WTC11 (cell line): Measurements from ENCODE around the gene CISTR. TPM values are rescaled to one million over a fixed set of nuclear protein-coding genes. Genes with fewer than 3 reads are reported as not detected.
A peak's percentile ranks its signal among the peaks of the same experiment; 100 is the strongest.

Source experiments
- ATAC-seq: fragments of 200-7000 bp; cut with Tn5 transposase; 2 replicates; pipeline ENCODE4 v1.10.0; 2021; ENCODE audit warnings: mild to moderate bottlenecking, moderate library complexity
- CTCF ChIA-PET: fragments of 300-600 bp; sonication (Branson Sonifier 250); formaldehyde crosslinking; loops from one replicate; lab custom pipeline; 2021; ENCODE audit warnings: antibody characterized with exemption; lab: Charles Lee
- POLR2A ChIA-PET: fragments of 350-600 bp; sonication (Branson Sonifier 250); formaldehyde crosslinking; loops from one replicate; lab custom pipeline; 2021; ENCODE audit warnings: antibody characterized with exemption; lab: Charles Lee
- DNase-seq: peaks from one replicate; pipeline ENCODE4 v3.0.0; 2021; ENCODE audit warnings: low spot score
- H3K27ac Mint-ChIP-seq: 2 replicates; pipeline ENCODE4 v1.8.0; 2021; ENCODE audit warnings: mixed read lengths
- H3K27me3 Mint-ChIP-seq: 2 replicates; pipeline ENCODE4 v1.8.0; 2021; ENCODE audit warnings: low read depth, mild to moderate bottlenecking, moderate library complexity, mixed read lengths
- H3K36me3 Mint-ChIP-seq: 2 replicates; pipeline ENCODE4 v1.8.0; 2021; ENCODE audit warnings: mixed read lengths
- H3K4me1 Mint-ChIP-seq: 2 replicates; pipeline ENCODE4 v1.8.0; 2022; ENCODE audit warnings: mixed read lengths
- H3K4me3 Mint-ChIP-seq: 2 replicates; pipeline ENCODE4 v1.8.0; 2021; ENCODE audit warnings: mild to moderate bottlenecking, moderate library complexity, mixed read lengths
- H3K9me3 Mint-ChIP-seq: 2 replicates; pipeline ENCODE4 v1.8.0; 2021; ENCODE audit warnings: mixed read lengths
- CBFB ChIP-seq: sonication (generic); formaldehyde crosslinking; IDR thresholded peaks from 2 replicates; pipeline ENCODE4 v1.8.1; 2022; ENCODE audit warnings: mild to moderate bottlenecking, low read depth, missing genetic modification reagents
- ETV6 ChIP-seq: sonication (generic); formaldehyde crosslinking; IDR thresholded peaks from 2 replicates; pipeline ENCODE4 v1.8.1; 2022; ENCODE audit warnings: mild to moderate bottlenecking, missing genetic modification reagents
- FOXP1 ChIP-seq: sonication (generic); formaldehyde crosslinking; IDR thresholded peaks from 2 replicates; pipeline ENCODE4 v1.8.0; 2022; ENCODE audit warnings: missing genetic modification reagents, mild to moderate bottlenecking, moderate library complexity, borderline replicate concordance
- GABPB1 ChIP-seq: sonication (generic); formaldehyde crosslinking; IDR thresholded peaks from 2 replicates; pipeline ENCODE4 v1.8.1; 2023; ENCODE audit warnings: mild to moderate bottlenecking, missing genetic modification reagents
- SMAD4 ChIP-seq: sonication (generic); formaldehyde crosslinking; IDR thresholded peaks from 2 replicates; pipeline ENCODE4 v1.8.0; 2022; ENCODE audit warnings: mild to moderate bottlenecking, missing genetic modification reagents
- SP1 ChIP-seq: sonication (generic); formaldehyde crosslinking; conservative IDR thresholded peaks from 2 replicates; pipeline ENCODE4 v1.8.1; 2022; ENCODE audit warnings: missing genetic modification reagents
- TCF7 ChIP-seq: sonication (generic); formaldehyde crosslinking; IDR thresholded peaks from 2 replicates; pipeline ENCODE4 v1.8.0; 2022; ENCODE audit warnings: mild to moderate bottlenecking, low read depth, missing genetic modification reagents, moderate library complexity
- TP53 ChIP-seq: sonication (generic); formaldehyde crosslinking; IDR thresholded peaks from 2 replicates; pipeline ENCODE4 v1.8.1; 2023; ENCODE audit warnings: mild to moderate bottlenecking, missing genetic modification reagents
- ZNF396 ChIP-seq: fragments of 250-450 bp; sonication (Bioruptor Pico); IDR thresholded peaks from 2 replicates; pipeline ENCODE4 v1.8.0; 2021; ENCODE audit warnings: mild to moderate bottlenecking, moderate library complexity, borderline replicate concordance
- ZNF416 ChIP-seq: fragments of 250-450 bp; sonication (Bioruptor Pico); IDR thresholded peaks from 2 replicates; pipeline ENCODE4 v1.9.0; 2021; ENCODE audit warnings: mild to moderate bottlenecking, inconsistent platforms
- total RNA-seq: library from RNA; stranded (reverse); gene quantifications from 3 replicates; pipeline ENCODE4 v1.2.3, GENCODE V29; 2021
- TF ChIP-seq, protein P1 (sequence below): fragments of 250-450 bp; sonication (Bioruptor Pico); IDR thresholded peaks from 2 replicates; pipeline ENCODE4 v1.9.0; 2021; ENCODE audit warnings: mild to moderate bottlenecking
- TF ChIP-seq, protein P2 (sequence below): fragments of 250-450 bp; sonication (Bioruptor Pico); IDR thresholded peaks from 2 replicates; pipeline ENCODE4 v1.9.0; 2021; ENCODE audit warnings: mild to moderate bottlenecking
- TF ChIP-seq, protein P3 (sequence below): sonication (generic); formaldehyde crosslinking; IDR thresholded peaks from 2 replicates; pipeline ENCODE4 v1.8.1; 2023; ENCODE audit warnings: mild to moderate bottlenecking, missing genetic modification reagents, moderate library complexity
- TF ChIP-seq, protein P4 (sequence below): fragments of 250-450 bp; sonication (Bioruptor Pico); IDR thresholded peaks from 2 replicates; pipeline ENCODE4 v1.9.0; 2021; ENCODE audit warnings: mild to moderate bottlenecking, borderline replicate concordance
- TF ChIP-seq, protein P5 (sequence below): fragments of 250-450 bp; sonication (Bioruptor Pico); IDR thresholded peaks from 2 replicates; pipeline ENCODE4 v2.1.2; 2022; ENCODE audit warnings: mild to moderate bottlenecking, moderate library complexity
- TF ChIP-seq, protein P6 (sequence below): fragments of 200-600 bp; IDR thresholded peaks from 2 replicates; pipeline ENCODE4 v1.8.0; 2022; ENCODE audit warnings: antibody characterized with exemption

Gene CISTR
- total RNA-seq, 1 experiment from 2014 or later = 0.81 TPM

DNA sequence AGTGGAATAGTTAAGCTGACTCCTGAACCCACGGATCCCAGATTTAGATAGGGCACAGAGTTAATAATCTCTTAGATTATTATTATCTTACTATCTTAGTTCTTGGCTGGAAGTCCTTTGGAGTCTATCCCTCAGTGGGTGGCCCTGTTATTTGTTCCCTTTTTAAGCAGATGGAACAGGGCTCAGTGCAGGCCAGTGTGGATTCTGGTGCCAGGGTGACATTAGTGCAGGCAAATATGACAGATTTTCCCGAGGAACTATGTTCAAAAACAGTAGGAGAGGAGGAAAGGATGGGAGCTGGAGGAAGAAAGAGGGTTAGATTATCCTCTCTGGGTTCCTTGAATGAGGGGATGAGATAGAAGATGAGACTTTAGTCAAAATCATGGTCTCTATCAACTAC is 41.4 kb upstream of the CISTR start (continued):
- TF ChIP-seq, protein P1, sequence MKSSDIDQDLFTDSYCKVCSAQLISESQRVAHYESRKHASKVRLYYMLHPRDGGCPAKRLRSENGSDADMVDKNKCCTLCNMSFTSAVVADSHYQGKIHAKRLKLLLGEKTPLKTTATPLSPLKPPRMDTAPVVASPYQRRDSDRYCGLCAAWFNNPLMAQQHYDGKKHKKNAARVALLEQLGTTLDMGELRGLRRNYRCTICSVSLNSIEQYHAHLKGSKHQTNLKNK (CRISPR knock-in tag) = no peak
- TF ChIP-seq, all 79 proteins: peak for 0

DNA sequence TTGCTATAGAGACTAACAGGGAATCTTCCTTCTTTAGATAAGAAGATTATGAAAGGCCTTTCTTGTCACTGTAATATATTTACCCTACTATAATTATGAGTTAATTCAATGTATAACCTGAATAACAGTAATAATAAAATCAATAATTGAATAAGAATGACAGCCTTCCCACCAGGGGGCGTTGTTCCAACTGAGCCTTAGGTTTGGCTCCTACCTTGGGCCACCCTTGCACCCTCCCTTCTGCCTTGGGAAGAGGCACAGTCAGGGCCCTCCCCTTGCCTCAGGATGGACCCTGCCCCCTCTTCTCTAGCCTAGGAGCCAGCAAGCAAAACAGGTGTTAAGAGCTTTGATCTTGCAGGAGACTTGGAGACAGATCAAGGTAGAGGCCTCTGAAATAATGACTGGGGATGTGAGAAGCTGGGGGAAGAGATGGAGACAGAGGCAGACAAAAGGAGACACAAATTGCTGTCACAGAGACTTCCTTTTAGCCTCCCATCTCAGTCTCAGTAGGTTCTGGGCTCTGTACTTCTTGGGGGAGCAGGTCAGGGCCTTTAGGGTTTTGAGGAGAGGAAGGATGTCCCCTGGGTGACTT is 40.1 kb upstream of the CISTR start:
- CTCF ChIA-PET = interaction anchor here (0.5 to 1.9 kb wide), 14 partner anchors 9 to 345 kb away, joined by 3 to 10 read pairs (median 4); no protein-coding TSS in a partner anchor

DNA sequence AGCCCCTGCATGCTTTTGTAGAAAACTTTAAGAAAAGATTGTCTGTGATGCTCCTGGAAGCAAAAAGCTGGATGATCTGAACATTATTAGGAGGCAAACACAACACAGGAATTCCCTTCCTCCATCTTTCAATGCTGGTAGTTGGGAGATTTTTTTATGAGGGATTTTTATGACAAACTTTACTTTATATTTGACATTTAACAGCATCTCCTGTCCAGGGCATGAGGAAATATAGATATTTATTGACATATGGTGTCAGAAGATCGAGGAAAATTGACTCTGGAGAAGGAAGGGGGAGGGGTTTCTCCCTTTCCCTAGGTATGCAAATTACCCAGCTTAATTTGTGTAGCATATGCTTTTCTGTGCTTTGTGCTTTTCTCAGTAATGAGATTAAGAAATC is 37.8 kb upstream of the CISTR start:
- Mint-ChIP-seq H3K9me3 (no peaks in the 10 kb centered on the region), H3K4me1 (peaks cover 13% of the 10 kb centered on the region), H3K27ac (no peak overlapping the region), H3K27me3 (no peaks in the 10 kb centered on the region), H3K36me3 (no peaks in the 10 kb centered on the region), H3K4me3 (no peak overlapping the region)
- no peak for ATAC-seq
- TF ChIP-seq SMAD4 (no peak), TP53 (CRISPR knock-in tag) (no peak), CBFB (CRISPR knock-in tag) (no peak), TCF7 (no peak), ETV6 (CRISPR knock-in tag) (no peak), GABPB1 (no peak), ZNF416 (CRISPR knock-in tag) (no peak), SP1 (CRISPR knock-in tag) (no peak), ZNF396 (CRISPR knock-in tag) (no peak), FOXP1 (no peak)
- TF ChIP-seq, protein P2, sequence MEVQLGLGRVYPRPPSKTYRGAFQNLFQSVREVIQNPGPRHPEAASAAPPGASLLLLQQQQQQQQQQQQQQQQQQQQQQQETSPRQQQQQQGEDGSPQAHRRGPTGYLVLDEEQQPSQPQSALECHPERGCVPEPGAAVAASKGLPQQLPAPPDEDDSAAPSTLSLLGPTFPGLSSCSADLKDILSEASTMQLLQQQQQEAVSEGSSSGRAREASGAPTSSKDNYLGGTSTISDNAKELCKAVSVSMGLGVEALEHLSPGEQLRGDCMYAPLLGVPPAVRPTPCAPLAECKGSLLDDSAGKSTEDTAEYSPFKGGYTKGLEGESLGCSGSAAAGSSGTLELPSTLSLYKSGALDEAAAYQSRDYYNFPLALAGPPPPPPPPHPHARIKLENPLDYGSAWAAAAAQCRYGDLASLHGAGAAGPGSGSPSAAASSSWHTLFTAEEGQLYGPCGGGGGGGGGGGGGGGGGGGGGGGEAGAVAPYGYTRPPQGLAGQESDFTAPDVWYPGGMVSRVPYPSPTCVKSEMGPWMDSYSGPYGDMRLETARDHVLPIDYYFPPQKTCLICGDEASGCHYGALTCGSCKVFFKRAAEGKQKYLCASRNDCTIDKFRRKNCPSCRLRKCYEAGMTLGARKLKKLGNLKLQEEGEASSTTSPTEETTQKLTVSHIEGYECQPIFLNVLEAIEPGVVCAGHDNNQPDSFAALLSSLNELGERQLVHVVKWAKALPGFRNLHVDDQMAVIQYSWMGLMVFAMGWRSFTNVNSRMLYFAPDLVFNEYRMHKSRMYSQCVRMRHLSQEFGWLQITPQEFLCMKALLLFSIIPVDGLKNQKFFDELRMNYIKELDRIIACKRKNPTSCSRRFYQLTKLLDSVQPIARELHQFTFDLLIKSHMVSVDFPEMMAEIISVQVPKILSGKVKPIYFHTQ (CRISPR knock-in tag) = no peak
- TF ChIP-seq, protein P3, sequence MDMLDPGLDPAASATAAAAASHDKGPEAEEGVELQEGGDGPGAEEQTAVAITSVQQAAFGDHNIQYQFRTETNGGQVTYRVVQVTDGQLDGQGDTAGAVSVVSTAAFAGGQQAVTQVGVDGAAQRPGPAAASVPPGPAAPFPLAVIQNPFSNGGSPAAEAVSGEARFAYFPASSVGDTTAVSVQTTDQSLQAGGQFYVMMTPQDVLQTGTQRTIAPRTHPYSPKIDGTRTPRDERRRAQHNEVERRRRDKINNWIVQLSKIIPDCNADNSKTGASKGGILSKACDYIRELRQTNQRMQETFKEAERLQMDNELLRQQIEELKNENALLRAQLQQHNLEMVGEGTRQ (CRISPR knock-in tag) = no peak
- TF ChIP-seq, protein P4, sequence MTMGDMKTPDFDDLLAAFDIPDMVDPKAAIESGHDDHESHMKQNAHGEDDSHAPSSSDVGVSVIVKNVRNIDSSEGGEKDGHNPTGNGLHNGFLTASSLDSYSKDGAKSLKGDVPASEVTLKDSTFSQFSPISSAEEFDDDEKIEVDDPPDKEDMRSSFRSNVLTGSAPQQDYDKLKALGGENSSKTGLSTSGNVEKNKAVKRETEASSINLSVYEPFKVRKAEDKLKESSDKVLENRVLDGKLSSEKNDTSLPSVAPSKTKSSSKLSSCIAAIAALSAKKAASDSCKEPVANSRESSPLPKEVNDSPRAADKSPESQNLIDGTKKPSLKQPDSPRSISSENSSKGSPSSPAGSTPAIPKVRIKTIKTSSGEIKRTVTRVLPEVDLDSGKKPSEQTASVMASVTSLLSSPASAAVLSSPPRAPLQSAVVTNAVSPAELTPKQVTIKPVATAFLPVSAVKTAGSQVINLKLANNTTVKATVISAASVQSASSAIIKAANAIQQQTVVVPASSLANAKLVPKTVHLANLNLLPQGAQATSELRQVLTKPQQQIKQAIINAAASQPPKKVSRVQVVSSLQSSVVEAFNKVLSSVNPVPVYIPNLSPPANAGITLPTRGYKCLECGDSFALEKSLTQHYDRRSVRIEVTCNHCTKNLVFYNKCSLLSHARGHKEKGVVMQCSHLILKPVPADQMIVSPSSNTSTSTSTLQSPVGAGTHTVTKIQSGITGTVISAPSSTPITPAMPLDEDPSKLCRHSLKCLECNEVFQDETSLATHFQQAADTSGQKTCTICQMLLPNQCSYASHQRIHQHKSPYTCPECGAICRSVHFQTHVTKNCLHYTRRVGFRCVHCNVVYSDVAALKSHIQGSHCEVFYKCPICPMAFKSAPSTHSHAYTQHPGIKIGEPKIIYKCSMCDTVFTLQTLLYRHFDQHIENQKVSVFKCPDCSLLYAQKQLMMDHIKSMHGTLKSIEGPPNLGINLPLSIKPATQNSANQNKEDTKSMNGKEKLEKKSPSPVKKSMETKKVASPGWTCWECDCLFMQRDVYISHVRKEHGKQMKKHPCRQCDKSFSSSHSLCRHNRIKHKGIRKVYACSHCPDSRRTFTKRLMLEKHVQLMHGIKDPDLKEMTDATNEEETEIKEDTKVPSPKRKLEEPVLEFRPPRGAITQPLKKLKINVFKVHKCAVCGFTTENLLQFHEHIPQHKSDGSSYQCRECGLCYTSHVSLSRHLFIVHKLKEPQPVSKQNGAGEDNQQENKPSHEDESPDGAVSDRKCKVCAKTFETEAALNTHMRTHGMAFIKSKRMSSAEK (CRISPR knock-in tag) = no peak
- ChIA-PET POLR2A (interaction anchor here (0.6 kb wide), 1 partner anchor 123 kb away, joined by 3 read pairs; no protein-coding TSS in a partner anchor), CTCF (interaction anchor here (0.8 to 2.3 kb wide), 6 partner anchors 9 to 161 kb away, joined by 3 to 6 read pairs (median 5); no protein-coding TSS in a partner anchor)
- DNase-seq = no peak

More for the DNA sequence above, 40.1 kb upstream of the CISTR start:
- DNase-seq = peak; percentile 62
- Mint-ChIP-seq H3K9me3 (no peaks in the 10 kb centered on the region), H3K4me1 (peaks cover 11% of the 10 kb centered on the region; the same call in 1 of the 2 replicates), H3K4me3 (no peak overlapping the region), H3K36me3 (no peaks in the 10 kb centered on the region), H3K27me3 (peaks cover 4% of the 10 kb centered on the region; the same call in 1 of the 2 replicates), H3K27ac (no peak overlapping the region)
- TF ChIP-seq, protein P5, sequence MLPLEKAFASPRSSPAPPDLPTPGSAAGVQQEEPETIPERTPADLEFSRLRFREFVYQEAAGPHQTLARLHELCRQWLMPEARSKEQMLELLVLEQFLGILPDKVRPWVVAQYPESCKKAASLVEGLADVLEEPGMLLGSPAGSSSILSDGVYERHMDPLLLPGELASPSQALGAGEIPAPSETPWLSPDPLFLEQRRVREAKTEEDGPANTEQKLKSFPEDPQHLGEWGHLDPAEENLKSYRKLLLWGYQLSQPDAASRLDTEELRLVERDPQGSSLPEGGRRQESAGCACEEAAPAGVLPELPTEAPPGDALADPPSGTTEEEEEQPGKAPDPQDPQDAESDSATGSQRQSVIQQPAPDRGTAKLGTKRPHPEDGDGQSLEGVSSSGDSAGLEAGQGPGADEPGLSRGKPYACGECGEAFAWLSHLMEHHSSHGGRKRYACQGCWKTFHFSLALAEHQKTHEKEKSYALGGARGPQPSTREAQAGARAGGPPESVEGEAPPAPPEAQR (CRISPR knock-in tag) = no peak
- TF ChIP-seq, protein P6, sequence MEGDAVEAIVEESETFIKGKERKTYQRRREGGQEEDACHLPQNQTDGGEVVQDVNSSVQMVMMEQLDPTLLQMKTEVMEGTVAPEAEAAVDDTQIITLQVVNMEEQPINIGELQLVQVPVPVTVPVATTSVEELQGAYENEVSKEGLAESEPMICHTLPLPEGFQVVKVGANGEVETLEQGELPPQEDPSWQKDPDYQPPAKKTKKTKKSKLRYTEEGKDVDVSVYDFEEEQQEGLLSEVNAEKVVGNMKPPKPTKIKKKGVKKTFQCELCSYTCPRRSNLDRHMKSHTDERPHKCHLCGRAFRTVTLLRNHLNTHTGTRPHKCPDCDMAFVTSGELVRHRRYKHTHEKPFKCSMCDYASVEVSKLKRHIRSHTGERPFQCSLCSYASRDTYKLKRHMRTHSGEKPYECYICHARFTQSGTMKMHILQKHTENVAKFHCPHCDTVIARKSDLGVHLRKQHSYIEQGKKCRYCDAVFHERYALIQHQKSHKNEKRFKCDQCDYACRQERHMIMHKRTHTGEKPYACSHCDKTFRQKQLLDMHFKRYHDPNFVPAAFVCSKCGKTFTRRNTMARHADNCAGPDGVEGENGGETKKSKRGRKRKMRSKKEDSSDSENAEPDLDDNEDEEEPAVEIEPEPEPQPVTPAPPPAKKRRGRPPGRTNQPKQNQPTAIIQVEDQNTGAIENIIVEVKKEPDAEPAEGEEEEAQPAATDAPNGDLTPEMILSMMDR = peak; percentile 69; the same call in 1 of the 2 replicates
- POLR2A ChIA-PET = no interaction called here
- peak; percentile 94 for ATAC-seq
